ENCODE results near the gene OR6Q1.

The OR6Q1 gene

GRCh38 chr11:58011771-58012170 is 19.0 kb upstream of the OR6Q1 start:
- H3K27me3 ChIP-seq (ENCODE audit: control insufficient read depth, insufficient read depth, low read length), result no peaks in the 10 kb centered on the region
- H3K4me1 ChIP-seq (ENCODE audit: control insufficient read depth, insufficient read depth, low read length), result no peaks in the 10 kb centered on the region
- no peak overlapping the region for H3K4me3 ChIP-seq (ENCODE audit: low read length)
- no peak overlapping the region for H3K27ac ChIP-seq (ENCODE audit: low read length)
- DNase-seq (ENCODE audit: low read depth, low spot score), result no peak
- no peaks in the 10 kb centered on the region for H3K9me3 ChIP-seq (ENCODE audit: control insufficient read depth, insufficient read depth, low read length)
- H3K36me3 ChIP-seq (ENCODE audit: control insufficient read depth, insufficient read depth, low read length), result no peaks in the 10 kb centered on the region
- WGBS (ENCODE audit: insufficient coverage, insufficient read length), result no CpG with 5 or more reads among the region's 6 CpGs

DNA sequence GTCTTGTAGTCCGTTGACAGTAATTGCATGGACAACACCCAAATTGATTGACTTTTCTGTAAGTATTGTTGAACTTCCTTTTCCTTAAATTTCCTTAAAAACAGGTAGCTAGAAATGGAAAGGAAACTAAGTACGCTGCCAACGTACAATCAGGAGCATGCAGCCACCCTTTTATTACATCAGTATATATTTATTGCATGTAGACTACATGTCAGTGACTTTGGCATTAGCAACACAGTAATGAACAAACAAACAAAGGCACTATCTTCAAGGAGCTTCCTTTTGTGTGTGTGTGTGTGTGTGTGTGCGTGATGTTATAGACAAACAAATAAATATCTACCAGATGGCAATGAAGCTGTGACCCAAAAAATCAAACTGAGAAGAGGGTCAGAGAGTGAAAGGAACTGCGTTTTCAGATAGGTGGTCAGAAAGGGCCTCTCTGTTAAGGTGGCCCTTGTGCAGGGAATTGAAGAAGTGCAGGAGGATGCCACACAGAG is 7.3 kb upstream of the OR6Q1 start, which contains the start of gene OR9Q1:
TSS of gene OR9Q1 (plus strand) at position 447 of the 497 bp plus-strand sequence. CDS start 155,564 bp downstream, outside the sequence.
- no peak for DNase-seq (ENCODE audit: low read depth, low spot score)
- WGBS (ENCODE audit: insufficient coverage, insufficient read length), result no CpG with 5 or more reads among the region's 5 CpGs
- H3K4me3 ChIP-seq (ENCODE audit: low read length), result no peak within 1 kb of the TSS
- no peaks in the 10 kb centered on the region for H3K36me3 ChIP-seq (ENCODE audit: control insufficient read depth, insufficient read depth, low read length)
- H3K27ac ChIP-seq (ENCODE audit: low read length), result no peak within 1 kb of the TSS
- no peaks in the 10 kb centered on the region for H3K27me3 ChIP-seq (ENCODE audit: control insufficient read depth, insufficient read depth, low read length)
- no peaks in the 10 kb centered on the region for H3K9me3 ChIP-seq (ENCODE audit: control insufficient read depth, insufficient read depth, low read length)
- no peaks in the 10 kb centered on the region for H3K4me1 ChIP-seq (ENCODE audit: control insufficient read depth, insufficient read depth, low read length)

GRCh38 chr11:58024601-58025091 is 6.1 kb upstream of the OR6Q1 start:
- no peaks in the 10 kb centered on the region for H3K36me3 ChIP-seq (ENCODE audit: control insufficient read depth, insufficient read depth, low read length)
- DNase-seq (ENCODE audit: low read depth, low spot score), result no peak
- no peak overlapping the region for H3K4me3 ChIP-seq (ENCODE audit: low read length)
- no CpG with 5 or more reads among the region's 8 CpGs for WGBS (ENCODE audit: insufficient coverage, insufficient read length)
- no peaks in the 10 kb centered on the region for H3K27me3 ChIP-seq (ENCODE audit: control insufficient read depth, insufficient read depth, low read length)
- H3K9me3 ChIP-seq (ENCODE audit: control insufficient read depth, insufficient read depth, low read length), result no peaks in the 10 kb centered on the region
- H3K27ac ChIP-seq (ENCODE audit: low read length), result no peak overlapping the region
- no peaks in the 10 kb centered on the region for H3K4me1 ChIP-seq (ENCODE audit: control insufficient read depth, insufficient read depth, low read length)

GRCh38 chr11:58027341-58027740 is 3.4 kb upstream of the OR6Q1 start:
- Histone ChIP-seq H3K27ac (ENCODE audit: low read length) (no peak overlapping the region), H3K9me3 (ENCODE audit: control insufficient read depth, insufficient read depth, low read length) (no peaks in the 10 kb centered on the region), H3K27me3 (ENCODE audit: control insufficient read depth, insufficient read depth, low read length) (no peaks in the 10 kb centered on the region), H3K4me1 (ENCODE audit: control insufficient read depth, insufficient read depth, low read length) (no peaks in the 10 kb centered on the region), H3K4me3 (ENCODE audit: low read length) (no peak overlapping the region), H3K36me3 (ENCODE audit: control insufficient read depth, insufficient read depth, low read length) (no peaks in the 10 kb centered on the region)
- DNase-seq (ENCODE audit: low read depth, low spot score), result no peak
- WGBS (ENCODE audit: insufficient coverage, insufficient read length), result no CpG with 5 or more reads among the region's 4 CpGs

GRCh38 chr11:58028687-58029411 is 1.9 kb upstream of the OR6Q1 start:
- no peaks in the 10 kb centered on the region for H3K4me1 ChIP-seq (ENCODE audit: control insufficient read depth, insufficient read depth, low read length)
- DNase-seq (ENCODE audit: low read depth, low spot score), result no peak
- no peaks in the 10 kb centered on the region for H3K36me3 ChIP-seq (ENCODE audit: control insufficient read depth, insufficient read depth, low read length)
- no CpG with 5 or more reads among the region's 6 CpGs for WGBS (ENCODE audit: insufficient coverage, insufficient read length)
- no peaks in the 10 kb centered on the region for H3K27me3 ChIP-seq (ENCODE audit: control insufficient read depth, insufficient read depth, low read length)
- no peak overlapping the region for H3K27ac ChIP-seq (ENCODE audit: low read length)
- H3K4me3 ChIP-seq (ENCODE audit: low read length), result no peak overlapping the region
- H3K9me3 ChIP-seq (ENCODE audit: control insufficient read depth, insufficient read depth, low read length), result no peaks in the 10 kb centered on the region

DNA sequence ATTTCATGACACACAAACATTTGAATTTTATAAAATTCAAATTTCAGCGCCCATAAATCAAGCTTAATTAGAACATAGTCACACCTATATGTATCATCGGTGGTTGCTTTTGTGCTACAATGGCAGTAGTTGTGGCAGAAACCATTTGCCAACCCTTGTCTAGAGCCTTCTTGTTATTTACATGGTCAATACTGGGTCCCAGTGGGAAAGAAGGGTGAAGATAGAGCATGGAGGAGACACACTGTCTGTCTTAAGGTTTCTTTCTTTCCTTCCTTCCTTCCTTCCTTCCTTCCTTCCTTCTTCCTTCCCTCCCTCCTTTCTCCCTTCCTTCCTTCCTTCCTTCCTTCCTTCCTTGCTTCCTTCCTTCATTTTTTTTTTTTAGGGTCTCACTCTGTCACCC is 3.7 kb downstream of the OR6Q1 start:
- no peaks in the 10 kb centered on the region for H3K36me3 ChIP-seq (ENCODE audit: control insufficient read depth, insufficient read depth, low read length)
- no peak for DNase-seq (ENCODE audit: low read depth, low spot score)
- no peaks in the 10 kb centered on the region for H3K27me3 ChIP-seq (ENCODE audit: control insufficient read depth, insufficient read depth, low read length)
- no peak overlapping the region for H3K27ac ChIP-seq (ENCODE audit: low read length)
- no peaks in the 10 kb centered on the region for H3K4me1 ChIP-seq (ENCODE audit: control insufficient read depth, insufficient read depth, low read length)
- H3K9me3 ChIP-seq (ENCODE audit: control insufficient read depth, insufficient read depth, low read length), result no peaks in the 10 kb centered on the region
- H3K4me3 ChIP-seq (ENCODE audit: low read length), result no peak overlapping the region
- WGBS (ENCODE audit: insufficient coverage, insufficient read length), result no CpG with 5 or more reads among the region's 2 CpGs

GRCh38 chr11:58039589-58039988 is 8.8 kb downstream of the OR6Q1 start:
- H3K9me3 ChIP-seq (ENCODE audit: control insufficient read depth, insufficient read depth, low read length), result no peaks in the 10 kb centered on the region
- DNase-seq (ENCODE audit: low read depth, low spot score), result no peak
- H3K27me3 ChIP-seq (ENCODE audit: control insufficient read depth, insufficient read depth, low read length), result no peaks in the 10 kb centered on the region
- H3K4me1 ChIP-seq (ENCODE audit: control insufficient read depth, insufficient read depth, low read length), result no peaks in the 10 kb centered on the region
- H3K36me3 ChIP-seq (ENCODE audit: control insufficient read depth, insufficient read depth, low read length), result no peaks in the 10 kb centered on the region
- no peak overlapping the region for H3K27ac ChIP-seq (ENCODE audit: low read length)
- H3K4me3 ChIP-seq (ENCODE audit: low read length), result no peak overlapping the region

GRCh38 chr11:58043379-58043778 is 12.6 kb downstream of the OR6Q1 start:
- Histone ChIP-seq H3K27ac (ENCODE audit: low read length) (no peak overlapping the region), H3K4me3 (ENCODE audit: low read length) (no peak overlapping the region), H3K27me3 (ENCODE audit: control insufficient read depth, insufficient read depth, low read length) (no peaks in the 10 kb centered on the region), H3K9me3 (ENCODE audit: control insufficient read depth, insufficient read depth, low read length) (no peaks in the 10 kb centered on the region), H3K36me3 (ENCODE audit: control insufficient read depth, insufficient read depth, low read length) (no peaks in the 10 kb centered on the region), H3K4me1 (ENCODE audit: control insufficient read depth, insufficient read depth, low read length) (no peaks in the 10 kb centered on the region)
- WGBS (ENCODE audit: insufficient coverage, insufficient read length), result no CpG with 5 or more reads among the region's 2 CpGs
- DNase-seq (ENCODE audit: low read depth, low spot score), result no peak

DNA sequence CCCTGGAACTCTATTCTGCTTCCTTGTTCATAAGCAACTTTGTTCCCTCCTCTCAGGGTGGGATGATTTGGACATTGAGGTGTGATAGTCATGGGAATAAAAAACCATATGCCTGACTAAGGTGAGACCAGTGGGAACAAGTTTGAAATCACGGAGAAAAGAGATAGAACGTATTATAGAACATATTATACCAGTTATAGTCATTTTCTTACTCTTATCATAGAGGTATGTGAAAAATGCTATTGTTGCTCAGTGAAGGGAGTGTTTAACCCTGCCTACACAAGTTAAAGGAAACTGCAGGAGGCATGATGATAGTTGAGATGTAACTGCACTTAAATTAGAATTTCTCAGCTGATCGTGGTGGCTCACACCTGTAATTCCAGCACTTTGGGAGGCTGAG is 15.5 kb downstream of the OR6Q1 start:
- no peaks in the 10 kb centered on the region for H3K36me3 ChIP-seq (ENCODE audit: control insufficient read depth, insufficient read depth, low read length)
- H3K27me3 ChIP-seq (ENCODE audit: control insufficient read depth, insufficient read depth, low read length), result no peaks in the 10 kb centered on the region
- H3K27ac ChIP-seq (ENCODE audit: low read length), result no peak overlapping the region
- H3K4me3 ChIP-seq (ENCODE audit: low read length), result no peak overlapping the region
- no CpG with 5 or more reads among the region's 3 CpGs for WGBS (ENCODE audit: insufficient coverage, insufficient read length)
- no peaks in the 10 kb centered on the region for H3K9me3 ChIP-seq (ENCODE audit: control insufficient read depth, insufficient read depth, low read length)
- H3K4me1 ChIP-seq (ENCODE audit: control insufficient read depth, insufficient read depth, low read length), result no peaks in the 10 kb centered on the region
- DNase-seq (ENCODE audit: low read depth, low spot score), result no peak

GRCh38 chr11:58047818-58048217 is 17.1 kb downstream of the OR6Q1 start:
- Histone ChIP-seq H3K36me3 (ENCODE audit: control insufficient read depth, insufficient read depth, low read length) (no peaks in the 10 kb centered on the region), H3K27me3 (ENCODE audit: control insufficient read depth, insufficient read depth, low read length) (no peaks in the 10 kb centered on the region), H3K4me1 (ENCODE audit: control insufficient read depth, insufficient read depth, low read length) (no peaks in the 10 kb centered on the region), H3K9me3 (ENCODE audit: control insufficient read depth, insufficient read depth, low read length) (no peaks in the 10 kb centered on the region), H3K27ac (ENCODE audit: low read length) (no peak overlapping the region), H3K4me3 (ENCODE audit: low read length) (no peak overlapping the region)
- no peak for DNase-seq (ENCODE audit: low read depth, low spot score)
- WGBS (ENCODE audit: insufficient coverage, insufficient read length), result no CpG with 5 or more reads among the region's 3 CpGs
